Stimulated activated CD4-positive, alpha-beta T cell treated with anti-CD3 and anti-CD28 coated beads, Interleukin-2, amount 100 ng/mL, for 4 hours (primary cell): ENCODE data around the gene UBTF.

ENCODE experiments used
- DNase-seq: peaks from one replicate; pipeline ENCODE4 v3.0.0-alpha.2; 2020; ENCODE audit warnings: low read depth

Gene UBTF

GRCh38 chr17:44170499-44171201 lies 48.8 kb downstream of the UBTF start, which contains the start of gene ASB16:
TSS of gene ASB16 (plus strand) at chr17:44170704. CDS start at chr17:44170790, 86 bp downstream.
- no peak for DNase-seq

GRCh38 chr17:44170135-44170498 lies 49.4 kb downstream of the UBTF start:
- DNase-seq, result no peak

GRCh38 chr17:44167181-44167861 lies 52.2 kb downstream of the UBTF start:
- DNase-seq, result no peak

- DNase-seq, result no peak
Measured at GRCh38 chr17:44164476-44164875, 55.0 kb downstream of the UBTF start.

- DNase-seq, result no peak
Measured at GRCh38 chr17:44159519-44160210, 59.8 kb downstream of the UBTF start.

GRCh38 chr17:44155488-44155887 lies 64.0 kb downstream of the UBTF start:
- no peak for DNase-seq
